ENCODE measurements around the gene CYP8B1. TPM values are rescaled to one million over a fixed set of nuclear protein-coding genes. Genes with fewer than 3 reads are reported as not detected.

The CYP8B1 gene, protein sequence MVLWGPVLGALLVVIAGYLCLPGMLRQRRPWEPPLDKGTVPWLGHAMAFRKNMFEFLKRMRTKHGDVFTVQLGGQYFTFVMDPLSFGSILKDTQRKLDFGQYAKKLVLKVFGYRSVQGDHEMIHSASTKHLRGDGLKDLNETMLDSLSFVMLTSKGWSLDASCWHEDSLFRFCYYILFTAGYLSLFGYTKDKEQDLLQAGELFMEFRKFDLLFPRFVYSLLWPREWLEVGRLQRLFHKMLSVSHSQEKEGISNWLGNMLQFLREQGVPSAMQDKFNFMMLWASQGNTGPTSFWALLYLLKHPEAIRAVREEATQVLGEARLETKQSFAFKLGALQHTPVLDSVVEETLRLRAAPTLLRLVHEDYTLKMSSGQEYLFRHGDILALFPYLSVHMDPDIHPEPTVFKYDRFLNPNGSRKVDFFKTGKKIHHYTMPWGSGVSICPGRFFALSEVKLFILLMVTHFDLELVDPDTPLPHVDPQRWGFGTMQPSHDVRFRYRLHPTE
- polyA plus RNA-seq: not detected

DNA sequence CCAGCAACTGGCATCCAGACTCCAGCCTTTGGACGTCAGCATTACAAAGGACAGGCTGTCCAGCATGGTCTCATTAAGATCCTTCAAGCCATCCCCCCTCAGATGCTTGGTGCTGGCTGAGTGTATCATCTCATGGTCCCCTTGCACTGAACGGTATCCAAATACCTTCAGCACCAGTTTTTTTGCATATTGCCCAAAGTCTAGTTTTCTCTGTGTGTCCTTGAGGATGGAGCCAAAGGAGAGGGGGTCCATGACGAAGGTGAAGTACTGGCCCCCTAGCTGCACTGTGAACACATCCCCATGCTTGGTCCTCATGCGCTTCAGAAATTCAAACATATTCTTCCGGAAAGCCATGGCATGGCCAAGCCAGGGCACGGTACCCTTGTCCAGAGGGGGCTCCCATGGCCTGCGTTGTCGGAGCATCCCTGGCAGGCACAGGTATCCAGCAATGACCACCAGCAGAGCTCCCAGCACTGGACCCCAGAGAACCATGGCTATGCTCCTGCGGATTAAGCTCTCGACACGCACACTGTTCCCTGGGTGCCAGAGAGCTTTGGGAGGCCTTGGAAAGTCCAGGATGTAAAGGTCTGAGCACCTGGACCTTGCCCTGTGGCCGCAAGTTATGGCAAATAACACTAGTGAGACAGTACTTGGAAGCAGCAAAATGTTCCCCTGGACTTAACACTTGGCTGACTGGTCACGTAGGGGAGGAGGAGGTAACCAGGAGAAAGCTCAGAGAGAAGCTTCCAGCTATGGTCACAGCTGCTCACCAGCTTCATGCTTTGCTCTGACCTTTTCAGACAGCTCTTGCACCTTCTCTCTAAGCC, at the start of gene CYP8B1:
Gene CYP8B1 (minus strand): TSS at position 555 of the 827 bp plus-strand sequence. CDS start 63 bp downstream, at position 492.
- 79 to 85% methylated on average over 13 of the region's 13 CpGs for WGBS, 2 donors
- Histone ChIP-seq H3K4me3 (ENCODE audit: low read depth in 1 of 2, low read length in 2 of 2) (no peak within 1 kb of the TSS), H3K4me1 (ENCODE audit: control insufficient read depth in 2 of 2, insufficient read depth in 2 of 2, low read length in 1 of 2) (peaks cover 0 to 3% of the 10 kb centered on the region in 2 donors), H3K27me3 (ENCODE audit: control insufficient read depth in 1 of 2, insufficient read depth in 2 of 2, low read length in 2 of 2) (peaks cover 0 to 2% of the 10 kb centered on the region in 2 donors), H3K9me3 (ENCODE audit: control insufficient read depth in 2 of 2, insufficient read depth in 1 of 2, low read depth in 1 of 2, low read length in 1 of 2) (no peaks in the 10 kb centered on the region), H3K36me3 (ENCODE audit: control insufficient read depth in 2 of 2, insufficient read depth in 2 of 2, low read length in 1 of 2) (no peaks in the 10 kb centered on the region), H3K27ac (ENCODE audit: low read depth in 2 of 2, low read length in 1 of 2) (no peak within 1 kb of the TSS)

DNA sequence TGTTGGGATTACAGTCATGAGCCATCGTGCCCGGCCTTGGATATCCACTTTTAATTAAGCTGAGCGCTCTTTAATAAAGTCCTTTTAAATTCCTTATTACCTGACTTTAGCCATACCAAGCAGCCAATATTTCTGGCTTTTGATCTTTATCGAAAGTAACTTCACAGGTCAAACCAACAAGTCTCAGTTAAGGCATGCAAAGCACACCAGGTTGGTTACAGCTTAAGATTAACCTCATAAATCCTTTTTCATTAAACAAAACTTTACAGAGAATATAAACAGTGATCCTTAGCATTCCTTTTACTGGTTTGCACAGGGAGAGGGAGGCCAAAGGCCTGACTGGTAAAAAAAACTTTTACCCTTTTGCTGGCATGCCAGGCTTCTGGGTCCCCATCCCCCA, 47.9 kb upstream of the CYP8B1 start:
- no peaks in the 10 kb centered on the region for H3K27me3 ChIP-seq (ENCODE audit: control insufficient read depth in 1 of 2, insufficient read depth in 2 of 2, low read length in 2 of 2)
- no peak overlapping the region for H3K27ac ChIP-seq (ENCODE audit: low read depth in 2 of 2, low read length in 1 of 2)
- H3K36me3 ChIP-seq (ENCODE audit: control insufficient read depth in 2 of 2, insufficient read depth in 2 of 2, low read length in 1 of 2): no peaks in the 10 kb centered on the region
- H3K4me1 ChIP-seq (ENCODE audit: control insufficient read depth in 2 of 2, insufficient read depth in 2 of 2, low read length in 1 of 2): no peaks in the 10 kb centered on the region
- H3K9me3 ChIP-seq (ENCODE audit: control insufficient read depth in 2 of 2, insufficient read depth in 1 of 2, low read depth in 1 of 2, low read length in 1 of 2): no peaks in the 10 kb centered on the region
- 85 to 94% methylated on average over 4 of the region's 4 CpGs for WGBS, 2 donors
- H3K4me3 ChIP-seq (ENCODE audit: low read depth in 1 of 2, low read length in 2 of 2): no peak overlapping the region

DNA sequence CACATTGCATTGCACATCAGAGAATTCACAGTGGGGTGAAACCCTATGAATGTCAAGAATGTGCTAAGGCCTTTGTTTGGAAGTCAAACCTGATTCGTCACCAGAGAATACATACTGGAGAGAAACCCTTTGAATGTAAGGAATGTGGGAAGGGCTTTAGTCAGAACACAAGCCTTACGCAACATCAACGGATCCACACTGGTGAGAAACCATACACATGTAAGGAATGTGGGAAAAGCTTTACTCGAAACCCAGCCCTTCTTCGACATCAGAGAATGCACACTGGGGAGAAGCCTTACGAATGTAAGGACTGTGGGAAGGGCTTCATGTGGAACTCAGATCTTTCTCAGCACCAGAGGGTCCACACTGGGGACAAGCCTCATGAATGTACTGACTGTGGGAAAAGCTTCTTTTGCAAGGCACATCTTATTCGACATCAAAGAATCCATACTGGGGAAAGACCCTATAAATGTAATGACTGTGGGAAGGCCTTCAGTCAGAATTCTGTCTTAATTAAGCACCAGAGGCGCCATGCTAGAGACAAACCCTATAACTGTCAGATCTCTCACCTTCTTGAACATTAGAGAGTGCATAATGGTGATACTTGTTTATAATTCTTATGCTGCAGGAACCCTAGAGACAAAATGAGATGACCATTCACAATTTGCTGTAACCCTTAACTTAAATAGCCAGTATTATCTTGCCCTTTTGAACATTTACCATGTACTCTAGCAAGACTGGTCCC, 39.3 kb upstream of the CYP8B1 start:
- no peaks in the 10 kb centered on the region for H3K4me1 ChIP-seq (ENCODE audit: control insufficient read depth in 2 of 2, insufficient read depth in 2 of 2, low read length in 1 of 2)
- no peak overlapping the region for H3K27ac ChIP-seq (ENCODE audit: low read depth in 2 of 2, low read length in 1 of 2)
- no peak overlapping the region for H3K4me3 ChIP-seq (ENCODE audit: low read depth in 1 of 2, low read length in 2 of 2)
- WGBS, 2 donors: 95% methylated on average over 8 of the region's 8 CpGs
- H3K27me3 ChIP-seq (ENCODE audit: control insufficient read depth in 1 of 2, insufficient read depth in 2 of 2, low read length in 2 of 2): no peaks in the 10 kb centered on the region
- peaks cover 3 to 5% of the 10 kb centered on the region in 2 donors for H3K36me3 ChIP-seq (ENCODE audit: control insufficient read depth in 2 of 2, insufficient read depth in 2 of 2, low read length in 1 of 2)
- peaks cover 7 to 23% of the 10 kb centered on the region in 2 donors for H3K9me3 ChIP-seq (ENCODE audit: control insufficient read depth in 2 of 2, insufficient read depth in 1 of 2, low read depth in 1 of 2, low read length in 1 of 2)

DNA sequence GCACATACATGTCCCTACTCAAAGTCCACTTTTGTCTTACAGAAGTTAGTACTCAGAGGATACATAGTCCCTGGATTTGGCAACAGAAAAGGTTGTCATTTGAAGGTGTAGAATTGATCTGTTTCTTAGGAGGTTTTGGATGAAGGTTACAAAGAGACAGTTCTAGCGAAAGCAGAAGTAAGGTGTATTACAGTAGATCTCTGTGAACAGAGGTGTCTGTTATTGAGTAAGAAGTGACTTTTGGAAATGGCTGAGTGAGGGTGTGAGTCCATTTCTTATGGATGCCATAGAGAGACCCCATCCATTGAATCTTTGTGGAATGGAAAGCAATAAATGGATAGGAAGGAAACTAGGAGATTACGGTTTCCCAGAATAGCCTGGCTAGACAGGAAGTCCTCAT, 35.9 kb upstream of the CYP8B1 start:
- Histone ChIP-seq H3K36me3 (ENCODE audit: control insufficient read depth in 2 of 2, insufficient read depth in 2 of 2, low read length in 1 of 2) (peaks cover 3 to 5% of the 10 kb centered on the region in 2 donors), H3K27me3 (ENCODE audit: control insufficient read depth in 1 of 2, insufficient read depth in 2 of 2, low read length in 2 of 2) (no peaks in the 10 kb centered on the region), H3K9me3 (ENCODE audit: control insufficient read depth in 2 of 2, insufficient read depth in 1 of 2, low read depth in 1 of 2, low read length in 1 of 2) (peaks cover 7 to 21% of the 10 kb centered on the region in 2 donors), H3K4me1 (ENCODE audit: control insufficient read depth in 2 of 2, insufficient read depth in 2 of 2, low read length in 1 of 2) (peaks cover 0 to 7% of the 10 kb centered on the region in 2 donors), H3K27ac (ENCODE audit: low read depth in 2 of 2, low read length in 1 of 2) (no peak overlapping the region), H3K4me3 (ENCODE audit: low read depth in 1 of 2, low read length in 2 of 2) (no peak overlapping the region)
- WGBS, 2 donors: 99 to 100% methylated on average over 2 of the region's 2 CpGs

DNA sequence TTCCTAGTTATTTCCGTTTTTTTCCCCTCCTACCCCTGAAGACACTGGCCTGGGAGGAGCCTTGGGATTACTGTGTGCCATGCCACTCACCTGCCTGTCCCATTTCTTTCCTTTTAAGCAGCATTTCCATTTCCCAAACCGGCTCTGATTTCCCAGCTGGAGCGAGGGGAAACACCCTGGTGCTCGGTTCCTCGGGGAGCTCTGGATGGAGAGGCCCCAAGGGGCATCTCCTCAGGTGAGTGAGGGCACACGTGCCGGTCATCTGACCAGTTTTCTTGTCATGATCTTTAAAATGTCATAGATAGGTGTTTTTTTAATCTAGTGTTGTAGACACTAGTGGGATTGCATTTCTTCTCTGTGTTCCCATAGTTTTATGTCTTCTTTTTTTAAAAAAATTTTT, 33.0 kb upstream of the CYP8B1 start:
- Histone ChIP-seq H3K4me1 (ENCODE audit: control insufficient read depth in 2 of 2, insufficient read depth in 2 of 2, low read length in 1 of 2) (peaks cover 0 to 7% of the 10 kb centered on the region in 2 donors), H3K36me3 (ENCODE audit: control insufficient read depth in 2 of 2, insufficient read depth in 2 of 2, low read length in 1 of 2) (peaks cover 0 to 3% of the 10 kb centered on the region in 2 donors), H3K9me3 (ENCODE audit: control insufficient read depth in 2 of 2, insufficient read depth in 1 of 2, low read depth in 1 of 2, low read length in 1 of 2) (peaks cover 0 to 9% of the 10 kb centered on the region in 2 donors), H3K4me3 (ENCODE audit: low read depth in 1 of 2, low read length in 2 of 2) (no peak overlapping the region), H3K27me3 (ENCODE audit: control insufficient read depth in 1 of 2, insufficient read depth in 2 of 2, low read length in 2 of 2) (no peaks in the 10 kb centered on the region), H3K27ac (ENCODE audit: low read depth in 2 of 2, low read length in 1 of 2) (no peak overlapping the region)
- 87 to 89% methylated on average over 7 of the region's 7 CpGs for WGBS, 2 donors

DNA sequence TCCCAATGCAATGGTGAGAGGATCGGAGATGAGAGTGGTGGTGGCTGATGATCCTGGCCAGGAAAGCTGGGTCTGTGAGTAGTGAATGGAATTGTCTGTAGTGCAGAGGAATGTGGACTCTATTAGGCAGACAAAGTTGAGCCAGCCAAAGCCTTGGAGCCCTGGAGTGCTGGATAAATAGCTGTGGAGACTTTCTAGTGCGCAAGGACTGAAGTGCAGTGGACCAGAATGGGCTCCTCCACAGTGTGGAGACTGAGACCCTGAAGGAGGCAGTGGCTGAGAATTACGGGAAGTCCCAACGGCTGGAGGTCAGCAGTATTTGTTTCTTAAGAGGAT, 31.1 kb upstream of the CYP8B1 start:
- Histone ChIP-seq H3K9me3 (ENCODE audit: control insufficient read depth in 2 of 2, insufficient read depth in 1 of 2, low read depth in 1 of 2, low read length in 1 of 2) (peaks cover 0 to 5% of the 10 kb centered on the region in 2 donors), H3K4me1 (ENCODE audit: control insufficient read depth in 2 of 2, insufficient read depth in 2 of 2, low read length in 1 of 2) (peaks cover 0 to 7% of the 10 kb centered on the region in 2 donors), H3K27me3 (ENCODE audit: control insufficient read depth in 1 of 2, insufficient read depth in 2 of 2, low read length in 2 of 2) (no peaks in the 10 kb centered on the region), H3K4me3 (ENCODE audit: low read depth in 1 of 2, low read length in 2 of 2) (peak overlapping the region; percentile 52 to 74), H3K36me3 (ENCODE audit: control insufficient read depth in 2 of 2, insufficient read depth in 2 of 2, low read length in 1 of 2) (no peaks in the 10 kb centered on the region), H3K27ac (ENCODE audit: low read depth in 2 of 2, low read length in 1 of 2) (peak overlapping the region in 1 of 2 donors; percentile 67)
- 71 to 80% methylated on average over 4 of the region's 4 CpGs for WGBS, 2 donors

DNA sequence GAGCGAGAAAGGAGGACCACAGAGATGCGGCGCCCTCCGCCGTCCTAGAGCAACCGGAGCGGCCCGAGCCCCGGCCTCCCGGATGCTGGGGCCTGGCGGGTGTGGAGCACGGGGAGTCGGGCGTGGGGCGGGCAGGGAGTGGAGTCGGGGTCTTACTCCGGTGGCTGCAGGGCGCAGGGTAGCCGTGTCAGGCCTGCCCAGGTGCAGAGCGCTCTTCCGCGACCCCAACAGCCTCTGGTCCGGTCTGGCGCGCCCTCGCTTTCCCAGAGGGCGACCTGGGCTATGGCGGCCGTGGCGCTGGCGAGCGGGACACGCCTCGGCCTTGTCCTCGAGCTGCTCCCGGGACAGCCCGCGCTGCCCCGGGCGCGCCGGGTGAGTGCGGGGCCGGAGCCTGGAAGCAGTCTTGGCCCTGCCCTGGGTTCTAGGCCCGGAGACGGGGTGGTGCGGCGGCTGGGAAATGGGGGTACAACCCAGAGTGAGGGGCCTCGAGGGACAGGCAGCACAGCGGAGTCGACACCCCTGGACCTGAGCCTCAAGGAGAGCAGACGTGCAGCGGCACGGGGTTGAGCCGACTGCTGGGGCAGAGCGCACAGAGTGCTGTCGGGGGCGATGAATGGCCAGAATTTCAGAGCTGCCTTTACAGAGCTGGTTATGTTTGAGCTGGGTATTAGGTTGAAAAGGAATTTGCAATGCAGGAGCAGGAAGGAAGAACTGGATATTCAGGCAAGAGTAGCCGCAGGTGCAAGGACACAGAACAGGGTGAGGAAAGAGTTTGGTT, 30.6 kb upstream of the CYP8B1 start, which contains the start of gene ZNF662:
Gene ZNF662 (plus strand): TSS at position 73 of the 778 bp plus-strand sequence. CDS start 1,973 bp downstream, outside the sequence.
- H3K27ac ChIP-seq (ENCODE audit: low read depth in 2 of 2, low read length in 1 of 2): peak within 1 kb of the TSS; percentile 16 to 83
- 3 to 5% methylated on average over 56 to 59 of the region's 59 CpGs for WGBS, 2 donors

DNA sequence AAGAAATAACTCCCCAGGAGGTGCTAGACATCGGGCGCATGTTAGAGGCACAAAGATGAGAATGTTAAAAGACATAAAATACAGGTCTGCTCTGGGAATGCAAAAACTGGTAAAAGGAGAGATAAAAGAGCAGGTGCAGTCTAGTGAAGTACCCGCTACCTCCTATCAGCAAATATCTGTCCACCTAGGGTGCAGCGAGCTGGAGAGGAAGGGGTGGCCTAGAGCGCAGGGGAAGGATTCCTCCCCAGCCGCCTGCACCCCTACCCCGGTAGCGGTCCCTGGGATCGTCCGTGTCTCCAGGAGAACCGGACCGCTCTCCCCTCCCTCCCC, 30.0 kb upstream of the CYP8B1 start:
- Histone ChIP-seq H3K27ac (ENCODE audit: low read depth in 2 of 2, low read length in 1 of 2) (peak overlapping the region in 1 of 2 donors; percentile 83), H3K9me3 (ENCODE audit: control insufficient read depth in 2 of 2, insufficient read depth in 1 of 2, low read depth in 1 of 2, low read length in 1 of 2) (peaks cover 0 to 5% of the 10 kb centered on the region in 2 donors), H3K4me3 (ENCODE audit: low read depth in 1 of 2, low read length in 2 of 2) (peak overlapping the region; percentile 52 to 74), H3K4me1 (ENCODE audit: control insufficient read depth in 2 of 2, insufficient read depth in 2 of 2, low read length in 1 of 2) (peaks cover 0 to 7% of the 10 kb centered on the region in 2 donors), H3K36me3 (ENCODE audit: control insufficient read depth in 2 of 2, insufficient read depth in 2 of 2, low read length in 1 of 2) (no peaks in the 10 kb centered on the region), H3K27me3 (ENCODE audit: control insufficient read depth in 1 of 2, insufficient read depth in 2 of 2, low read length in 2 of 2) (no peaks in the 10 kb centered on the region)
- 11 to 16% methylated on average over 12 of the region's 12 CpGs for WGBS, 2 donors

More for the DNA sequence above, 30.6 kb upstream of the CYP8B1 start, which contains the start of gene ZNF662:
- peaks cover 0 to 7% of the 10 kb centered on the region in 2 donors for H3K4me1 ChIP-seq (ENCODE audit: control insufficient read depth in 2 of 2, insufficient read depth in 2 of 2, low read length in 1 of 2)
- H3K27me3 ChIP-seq (ENCODE audit: control insufficient read depth in 1 of 2, insufficient read depth in 2 of 2, low read length in 2 of 2): no peaks in the 10 kb centered on the region
- peaks cover 0 to 5% of the 10 kb centered on the region in 2 donors for H3K9me3 ChIP-seq (ENCODE audit: control insufficient read depth in 2 of 2, insufficient read depth in 1 of 2, low read depth in 1 of 2, low read length in 1 of 2)
- no peaks in the 10 kb centered on the region for H3K36me3 ChIP-seq (ENCODE audit: control insufficient read depth in 2 of 2, insufficient read depth in 2 of 2, low read length in 1 of 2)
- H3K4me3 ChIP-seq (ENCODE audit: low read depth in 1 of 2, low read length in 2 of 2): peak within 1 kb of the TSS; percentile 52 to 74

Data from esophagus (tissue), 2 donors.